ENCODE results near the gene JAZF1.

- TF ChIP-seq CTCF (IDR thresholded peaks at IDR 0.05), result no peak
- no peak for TF ChIP-seq EZH2 (IDR thresholded peaks at IDR 0.05; ENCODE audit: borderline replicate concordance, insufficient read depth, low read depth, low read length, poor library complexity, severe bottlenecking)
Observed at GRCh38 chr7:27953777-27954176, 226.8 kb downstream of the JAZF1 start.

Measured in B cell (primary cell).